HepG2 (cell line): ENCODE data around the gene MEGF11. TPM values are rescaled to one million over a fixed set of nuclear protein-coding genes. Genes with fewer than 3 reads are reported as not detected.

Experiments used
- ATAC-seq: fragments of 200-7000 bp; cut with Tn5 transposase; 3 replicates; pipeline ENCODE4 v1.9.1; 2020; ENCODE audit warnings: mild to moderate bottlenecking, moderate library complexity
- BruUV-seq: library from RNA; stranded (reverse); fragments of 400-500 nt; replicated peaks from 2 replicates; lab custom pipeline; 2021; lab: Mats Ljungman, UMichigan
- CTCF ChIA-PET: fragments of 300-600 bp; formaldehyde crosslinking; extraction: SDS; loops from one replicate; lab custom pipeline; 2021; ENCODE audit warnings: low total read pairs, inconsistent platforms, low intra/inter-chr PET ratio; lab: Yijun Ruan, JAX
- POLR2A ChIA-PET: fragments of 350-600 bp; sonication (Branson Sonifier 250); formaldehyde crosslinking; loops from one replicate; lab custom pipeline; 2020; ENCODE audit warnings: antibody characterized with exemption, inconsistent platforms; lab: Yijun Ruan, JAX
- DNase-seq: peaks from one replicate; pipeline ENCODE4 v3.0.0-alpha.2; 2015; ENCODE audit warnings: low spot score
- FAIRE-seq: peaks from 3 replicates; lab custom pipeline; 2011; peaks lifted over from hg19 to GRCh38; lab: Jason Lieb, UNC
- H2AFZ ChIP-seq: one replicate; pipeline ENCODE4 v1.6.1; 2011; ENCODE audit warnings: low read length, inconsistent platforms
- H3K27ac ChIP-seq: fragments of 300-600 bp; 3 replicates; pipeline ENCODE4 v1.8.0; 2011; ENCODE audit warnings: mixed run types, mild to moderate bottlenecking, mixed read lengths, low read length, inconsistent platforms; ENCODE audit not compliant: insufficient read depth; ENCODE audit errors: extremely low read length
- H3K27me3 ChIP-seq, 2 experiments: fragments of 200-600 bp in 1 of 2; 2 replicates in 1 of 2; 3 replicates in 1 of 2; pipeline versions ENCODE4 v1.6.0 to v1.8.0; 2011; ENCODE audit warnings: low read length in 2 of 2, mild to moderate bottlenecking in 2 of 2, moderate library complexity in 2 of 2, inconsistent platforms in 1 of 2; ENCODE audit not compliant: insufficient read depth in 2 of 2, control insufficient read depth in 1 of 2
- H3K36me3 ChIP-seq, 2 experiments: fragments of 200-600 bp in 1 of 2; replicated peaks in 1 of 2; 2 replicates in 1 of 2; 3 replicates in 1 of 2; pipeline versions ENCODE4 v1.5.1 to v1.8.0; 2011; ENCODE audit warnings: low read length in 2 of 2, inconsistent platforms in 1 of 2; ENCODE audit not compliant: insufficient read depth in 2 of 2, control insufficient read depth in 1 of 2
- H3K4me1 ChIP-seq: 2 replicates; pipeline ENCODE4 v1.5.1; 2012; ENCODE audit warnings: low read length, inconsistent platforms; ENCODE audit not compliant: insufficient read depth
- H3K4me2 ChIP-seq: 2 replicates; pipeline ENCODE4 v1.6.0; 2011; ENCODE audit warnings: low read depth, low read length, inconsistent platforms
- H3K4me3 ChIP-seq, 3 experiments: fragments of 200-600 bp in 1 of 3; sonication (generic), shearing (Covaris generic) in 1 of 3; replicated peaks in 1 of 3; 2 replicates each; pipeline ENCODE4 v1.5.1; 2011 to 2016; ENCODE audit warnings: low read length in 3 of 3, inconsistent platforms in 2 of 3, low read depth in 2 of 3, mild to moderate bottlenecking in 2 of 3, control low read depth in 1 of 3, mixed read lengths in 1 of 3; ENCODE audit not compliant: insufficient read depth in 1 of 3
- H3K79me2 ChIP-seq: one replicate; pipeline ENCODE4 v1.6.1; 2011; ENCODE audit warnings: low read length, inconsistent platforms; ENCODE audit not compliant: insufficient read depth
- H3K9ac ChIP-seq: 2 replicates; pipeline ENCODE4 v1.6.0; 2011; ENCODE audit warnings: mild to moderate bottlenecking, low read depth, low read length, inconsistent platforms; ENCODE audit not compliant: insufficient read depth
- H3K9me3 ChIP-seq: 2 replicates; pipeline ENCODE4 v1.5.1; 2012; ENCODE audit warnings: mild to moderate bottlenecking, low read length
- H4K20me1 ChIP-seq: 2 replicates; pipeline ENCODE4 v1.6.0; 2011; ENCODE audit warnings: inconsistent platforms, mild to moderate bottlenecking, low read length, moderate library complexity; ENCODE audit not compliant: insufficient read depth
- ARNT2 ChIP-seq: sonication (generic); formaldehyde crosslinking; IDR thresholded peaks from 2 replicates; pipeline ENCODE4 v1.8.0; 2022; ENCODE audit warnings: mild to moderate bottlenecking, low read depth, missing genetic modification reagents, moderate library complexity
- ATRX ChIP-seq: sonication (generic); formaldehyde crosslinking; IDR thresholded peaks from 2 replicates; pipeline ENCODE4 v1.4.0; 2020; ENCODE audit warnings: missing genetic modification reagents, borderline replicate concordance
- BORCS8-MEF2B ChIP-seq: sonication (generic); formaldehyde crosslinking; IDR thresholded peaks from 2 replicates; pipeline ENCODE4 v1.8.0; 2022; ENCODE audit warnings: mild to moderate bottlenecking, missing genetic modification reagents
- TRIM24 ChIP-seq: sonication (generic); formaldehyde crosslinking; IDR thresholded peaks from 2 replicates; pipeline ENCODE4 v1.8.0; 2022; ENCODE audit warnings: mild to moderate bottlenecking, missing genetic modification reagents
- ZBTB38 ChIP-seq: sonication (generic); formaldehyde crosslinking; IDR thresholded peaks from 2 replicates; pipeline ENCODE4 v1.5.1; 2020; ENCODE audit warnings: mild to moderate bottlenecking, missing genetic modification reagents
- ZBTB49 ChIP-seq: sonication (generic); formaldehyde crosslinking; IDR thresholded peaks from 2 replicates; pipeline ENCODE4 v1.4.0; 2020; ENCODE audit warnings: missing genetic modification reagents, borderline replicate concordance
- ZFAT ChIP-seq: sonication (generic); formaldehyde crosslinking; conservative IDR thresholded peaks from 2 replicates; pipeline ENCODE4 v1.8.1; 2023; ENCODE audit warnings: missing genetic modification reagents, inconsistent platforms
- ZNF713 ChIP-seq: sonication (generic); formaldehyde crosslinking; IDR thresholded peaks from 2 replicates; pipeline ENCODE4 v1.4.0; 2020; ENCODE audit warnings: mild to moderate bottlenecking, missing genetic modification reagents
- WGBS: methylation state at CpG from one replicate; pipeline ENCODE4 v1.1.6; 2017; ENCODE audit warnings: low lambda C conversion rate; 5-methylcytosine and 5-hydroxymethylcytosine counted together
- in situ Hi-C: cut with HindIII; loops from 2 replicates; pipeline ENCODE4 v1.10.0; 2017; ENCODE audit warnings: low pct_unique_long_range_greater_than_20kb; ENCODE audit not compliant: extremely low pct_ligation_motif_present
- intact Hi-C: fragments of 100-400 bp; cut with micrococcal nuclease; formaldehyde crosslinking; loops from one replicate; pipeline ENCODE4 v1.10.0; 2022; ENCODE audit not compliant: unreplicated experiment
- polyA plus RNA-seq, 8 experiments: library from polyadenylated mRNA; depleted of rRNA in 3 of 8; stranded (reverse) in 7 of 8; unstranded in 1 of 8; fragments of >200 nt; fragmentation: Illumina TruSeq in 4 of 8; extraction: Trizol in 4 of 8; gene quantifications; 2 replicates each; pipeline versions ENCODE4 v1.2.1 to v1.2.3, GENCODE V29; 2011 to 2016; ENCODE audit warnings: low read depth in 4 of 8, missing spikeins in 1 of 8, mixed read lengths in 1 of 8; ENCODE audit not compliant: insufficient read depth in 1 of 8
- total RNA-seq, 5 experiments: library from RNA; depleted of rRNA; stranded (reverse); fragments of >200 nt; fragmentation: Illumina TruSeq; extraction: Trizol; gene quantifications; 2 replicates each; pipeline ENCODE4 v1.2.3, GENCODE V29; 2016; ENCODE audit warnings: low read depth in 1 of 5

Gene MEGF11
- total and polyA plus RNA-seq, 2 of the 13 experiments (the other 11 are each of a cell fraction or from before 2014, with no cell fraction given), result not detected

DNA sequence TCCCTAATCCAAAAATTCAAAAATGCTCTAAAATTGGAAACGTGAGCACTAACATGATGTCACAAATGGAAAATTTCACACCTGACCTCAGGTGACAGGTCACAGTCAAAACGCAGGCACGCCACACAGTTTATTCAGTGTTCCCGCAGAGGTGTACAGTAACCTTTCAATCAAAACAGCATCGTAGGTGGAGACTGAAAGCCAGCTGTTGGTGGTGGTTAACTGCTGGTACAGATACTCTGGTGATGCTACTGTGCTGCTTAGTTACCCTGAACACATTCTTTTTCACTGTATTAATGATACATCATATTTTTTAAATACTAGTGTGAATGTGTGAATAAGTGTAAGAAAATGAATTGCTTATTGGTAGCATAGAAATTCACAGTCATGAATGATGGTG is 360.5 kb downstream of the MEGF11 start:
- H4K20me1 ChIP-seq, result peaks cover 3% of the 10 kb centered on the region; the same call in 1 of the 2 replicates
- no peak overlapping the region for H3K9ac ChIP-seq
- no peaks in the 10 kb centered on the region for H3K27me3 ChIP-seq
- H3K36me3 ChIP-seq, result peaks cover 8 to 36% of the 10 kb centered on the region in 2 experiments
- POLR2A ChIA-PET, result interaction anchor here (0.8 kb wide), 1 partner anchor 24 kb away, joined by 3 read pairs; the partner anchor contains the start of gene RAB11A
- 98% methylated on average over 5 of the region's 5 CpGs for WGBS
- no peaks in the 10 kb centered on the region for H3K9me3 ChIP-seq
- in situ Hi-C loops, result no loop called here
- no peak overlapping the region for H3K27ac ChIP-seq
- H3K4me2 ChIP-seq, result no peak overlapping the region
- DNase-seq (no peak), ATAC-seq (no peak), FAIRE-seq (no peak)
- H3K4me3 ChIP-seq, result no peak overlapping the region
- intact Hi-C loops, result no loop called here
- H2AFZ ChIP-seq, result no peak overlapping the region
- no peaks in the 10 kb centered on the region for H3K79me2 ChIP-seq
- CTCF ChIA-PET, result no interaction called here
- H3K4me1 ChIP-seq, result no peaks in the 10 kb centered on the region; the same call in 1 of the 2 replicates
- TF ChIP-seq ATRX (CRISPR knock-in tag) (no peak), ZNF713 (no peak), ARNT2 (CRISPR knock-in tag) (no peak), ZBTB38 (no peak), ZFAT (CRISPR knock-in tag) (no peak), BORCS8-MEF2B (CRISPR knock-in tag) (no peak), ZBTB49 (no peak), TRIM24 (no peak)
- no TSS peak for BruUV-seq
